NB4 (cell line): Measurements from ENCODE around the gene SV2B.
"Not testable (repeated sequence)": the region's sequence is repeated elsewhere in the genome, so short reads cannot be mapped to it uniquely, and the experiment has no call there.

Experiments
- DNase-seq: peaks from one replicate; pipeline ENCODE4 v3.0.0; 2010; ENCODE audit warnings: low read depth
- H3K4me3 ChIP-seq: one replicate; pipeline ENCODE4 v1.5.1; 2011; ENCODE audit warnings: mild to moderate bottlenecking, low read depth, low read length, moderate library complexity
- MYC ChIP-seq: IDR thresholded peaks from 2 replicates; pipeline ENCODE4 v1.6.1; 2011; ENCODE audit warnings: low read depth, low read length
- POLR2A ChIP-seq: IDR thresholded peaks from 2 replicates; pipeline ENCODE4 v1.6.1; 2011; ENCODE audit warnings: mild to moderate bottlenecking; ENCODE audit not compliant: insufficient read length; ENCODE audit errors: extremely low read depth
- TF ChIP-seq, protein P1 (sequence below): IDR thresholded peaks from one replicate; pipeline ENCODE4 v1.5.1; 2012; ENCODE audit warnings: low read depth, low read length
- TF ChIP-seq, protein P2 (sequence below): IDR thresholded peaks from 2 replicates; pipeline ENCODE4 v1.6.1; 2011; ENCODE audit warnings: low read depth, low read length

The SV2B gene

DNA sequence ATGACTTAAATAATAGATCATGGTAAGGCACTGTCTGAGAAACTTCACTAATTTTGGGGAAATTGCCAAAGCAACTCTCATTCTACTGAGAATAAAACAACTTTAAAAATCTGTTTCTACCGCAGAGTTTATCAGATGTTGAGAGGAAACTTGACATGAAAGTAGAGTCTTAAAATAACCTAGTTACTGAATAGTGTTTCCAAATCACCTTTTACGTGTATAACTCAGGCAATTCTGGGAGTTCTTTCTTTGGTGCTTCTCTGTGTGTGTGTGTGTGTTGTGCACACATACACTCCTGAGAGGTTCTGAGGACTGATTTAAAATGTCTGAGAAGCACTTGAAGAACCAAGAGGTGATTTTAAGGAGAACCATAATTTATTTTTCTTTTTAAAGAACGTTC, 236.6 kb downstream of the SV2B start:
- DNase-seq = no peak
- TF ChIP-seq MYC (no peak), POLR2A (no peak)
- TF ChIP-seq, protein P1, sequence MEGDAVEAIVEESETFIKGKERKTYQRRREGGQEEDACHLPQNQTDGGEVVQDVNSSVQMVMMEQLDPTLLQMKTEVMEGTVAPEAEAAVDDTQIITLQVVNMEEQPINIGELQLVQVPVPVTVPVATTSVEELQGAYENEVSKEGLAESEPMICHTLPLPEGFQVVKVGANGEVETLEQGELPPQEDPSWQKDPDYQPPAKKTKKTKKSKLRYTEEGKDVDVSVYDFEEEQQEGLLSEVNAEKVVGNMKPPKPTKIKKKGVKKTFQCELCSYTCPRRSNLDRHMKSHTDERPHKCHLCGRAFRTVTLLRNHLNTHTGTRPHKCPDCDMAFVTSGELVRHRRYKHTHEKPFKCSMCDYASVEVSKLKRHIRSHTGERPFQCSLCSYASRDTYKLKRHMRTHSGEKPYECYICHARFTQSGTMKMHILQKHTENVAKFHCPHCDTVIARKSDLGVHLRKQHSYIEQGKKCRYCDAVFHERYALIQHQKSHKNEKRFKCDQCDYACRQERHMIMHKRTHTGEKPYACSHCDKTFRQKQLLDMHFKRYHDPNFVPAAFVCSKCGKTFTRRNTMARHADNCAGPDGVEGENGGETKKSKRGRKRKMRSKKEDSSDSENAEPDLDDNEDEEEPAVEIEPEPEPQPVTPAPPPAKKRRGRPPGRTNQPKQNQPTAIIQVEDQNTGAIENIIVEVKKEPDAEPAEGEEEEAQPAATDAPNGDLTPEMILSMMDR = no peak
- TF ChIP-seq, protein P2, sequence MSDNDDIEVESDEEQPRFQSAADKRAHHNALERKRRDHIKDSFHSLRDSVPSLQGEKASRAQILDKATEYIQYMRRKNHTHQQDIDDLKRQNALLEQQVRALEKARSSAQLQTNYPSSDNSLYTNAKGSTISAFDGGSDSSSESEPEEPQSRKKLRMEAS = no peak
- no peak overlapping the region for H3K4me3 ChIP-seq

DNA sequence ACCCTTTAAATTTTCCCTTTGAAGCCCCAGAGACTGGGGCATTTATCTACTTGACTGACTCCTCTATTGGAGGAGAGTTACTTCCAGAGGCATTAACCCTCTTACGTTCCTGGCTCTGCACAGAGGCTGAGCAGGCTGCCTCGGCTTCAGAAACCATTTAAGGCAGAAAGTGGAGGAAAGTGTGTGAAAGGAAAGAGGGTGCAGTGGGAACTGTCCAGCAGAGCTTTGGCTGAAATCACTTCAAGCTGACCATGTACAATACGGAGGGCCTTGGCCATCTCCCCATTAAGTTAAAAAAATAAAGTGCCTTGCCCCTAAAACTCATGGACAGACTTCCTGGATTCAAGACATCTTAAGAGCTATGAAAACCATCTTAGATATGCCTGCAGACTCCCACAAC, 238.7 kb downstream of the SV2B start:
- no peak for TF ChIP-seq MYC
- TF ChIP-seq, protein P2 = peak; percentile 46; the same call in 1 of the 2 replicates
- no peak for TF ChIP-seq POLR2A
- no peak overlapping the region for H3K4me3 ChIP-seq
- peak; percentile 59 for DNase-seq

DNA sequence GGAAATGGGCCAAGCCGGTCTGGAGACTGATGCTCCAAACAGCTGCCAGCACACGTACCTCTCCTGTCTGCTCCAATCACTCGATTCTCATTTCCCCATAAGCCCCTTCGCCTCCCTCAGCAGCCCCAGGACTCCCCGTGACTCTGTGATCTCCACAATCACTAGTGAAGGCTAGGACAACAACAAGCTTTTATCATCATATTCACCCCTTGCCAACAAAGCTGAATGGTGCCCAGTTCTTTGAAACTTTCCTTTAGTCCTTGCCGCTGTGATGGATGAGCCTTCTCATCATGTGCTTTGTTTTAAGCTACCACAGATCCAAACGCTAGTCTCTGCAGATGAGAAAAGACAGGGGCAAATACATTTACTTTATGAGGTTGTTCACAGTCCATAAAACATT, 242.0 kb downstream of the SV2B start:
- no peak overlapping the region for H3K4me3 ChIP-seq
- no peak for DNase-seq
- TF ChIP-seq, protein P1 = no peak
- TF ChIP-seq, protein P2 = no peak
- TF ChIP-seq POLR2A (no peak), MYC (no peak)

DNA sequence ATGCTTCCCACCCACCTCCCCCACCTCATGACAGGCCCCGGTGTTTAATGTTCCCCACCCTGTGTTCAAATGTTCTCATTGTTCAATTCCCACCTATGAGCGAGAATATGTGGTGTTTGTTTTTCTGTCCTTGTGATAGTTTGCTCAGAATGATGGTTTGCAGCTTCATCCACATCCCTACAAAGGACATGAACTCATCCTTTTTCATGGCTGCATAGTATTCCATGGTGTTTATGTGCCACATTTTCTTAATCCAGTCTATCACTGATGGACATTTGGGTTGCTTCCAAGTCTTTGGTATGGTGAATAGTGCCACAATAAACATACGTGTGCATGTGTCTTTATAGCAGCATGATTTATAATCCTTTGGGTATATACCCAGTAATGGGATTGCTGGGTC, 244.9 kb downstream of the SV2B start:
- not testable (repeated sequence) for DNase-seq, H3K4me3 ChIP-seq

DNA sequence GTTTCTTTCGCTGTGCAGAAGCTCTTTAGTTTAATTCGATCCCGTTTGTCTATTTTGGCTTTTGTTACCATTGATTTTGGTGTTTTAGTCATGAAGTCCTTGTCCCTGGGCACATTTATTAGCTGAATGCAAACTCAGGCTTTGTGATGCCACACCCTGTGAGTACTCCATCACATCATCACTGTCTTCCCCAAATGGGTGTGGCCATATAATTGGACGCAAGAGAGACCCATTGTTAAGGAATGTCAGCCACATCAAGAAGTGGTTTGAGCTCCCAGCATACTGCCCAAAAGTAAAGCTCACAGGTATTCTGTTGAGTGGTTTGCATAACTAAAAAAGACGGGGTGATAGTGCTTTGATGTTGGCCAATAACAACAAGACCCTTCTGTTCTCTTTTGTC, 245.7 kb downstream of the SV2B start:
- H3K4me3 ChIP-seq = no peak overlapping the region
- DNase-seq = no peak
- TF ChIP-seq, protein P1 = no peak
- TF ChIP-seq MYC (no peak), POLR2A (no peak)
- TF ChIP-seq, protein P2 = no peak

DNA sequence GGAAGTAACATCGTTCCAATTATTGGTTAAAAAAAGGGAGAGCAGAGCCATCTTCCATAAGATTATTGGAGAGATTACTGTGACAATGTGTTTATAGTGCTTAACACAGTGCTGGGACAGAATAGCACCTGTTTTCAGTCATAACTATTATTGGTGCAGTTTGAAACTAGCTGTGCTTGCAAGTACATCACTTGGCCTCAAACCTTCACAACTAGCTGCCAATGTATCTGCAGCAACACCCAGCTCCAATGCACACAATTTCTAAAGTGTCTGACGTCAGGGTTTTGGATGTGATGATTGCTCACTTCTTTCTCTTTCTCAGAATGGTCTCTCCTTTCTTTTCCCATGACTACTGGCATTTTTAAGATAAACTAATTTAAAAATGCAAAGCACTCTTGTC, 246.2 kb downstream of the SV2B start:
- no peak for DNase-seq
- TF ChIP-seq, protein P1 = no peak
- no peak for TF ChIP-seq MYC
- TF ChIP-seq POLR2A = no peak
- TF ChIP-seq, protein P2 = no peak

DNA sequence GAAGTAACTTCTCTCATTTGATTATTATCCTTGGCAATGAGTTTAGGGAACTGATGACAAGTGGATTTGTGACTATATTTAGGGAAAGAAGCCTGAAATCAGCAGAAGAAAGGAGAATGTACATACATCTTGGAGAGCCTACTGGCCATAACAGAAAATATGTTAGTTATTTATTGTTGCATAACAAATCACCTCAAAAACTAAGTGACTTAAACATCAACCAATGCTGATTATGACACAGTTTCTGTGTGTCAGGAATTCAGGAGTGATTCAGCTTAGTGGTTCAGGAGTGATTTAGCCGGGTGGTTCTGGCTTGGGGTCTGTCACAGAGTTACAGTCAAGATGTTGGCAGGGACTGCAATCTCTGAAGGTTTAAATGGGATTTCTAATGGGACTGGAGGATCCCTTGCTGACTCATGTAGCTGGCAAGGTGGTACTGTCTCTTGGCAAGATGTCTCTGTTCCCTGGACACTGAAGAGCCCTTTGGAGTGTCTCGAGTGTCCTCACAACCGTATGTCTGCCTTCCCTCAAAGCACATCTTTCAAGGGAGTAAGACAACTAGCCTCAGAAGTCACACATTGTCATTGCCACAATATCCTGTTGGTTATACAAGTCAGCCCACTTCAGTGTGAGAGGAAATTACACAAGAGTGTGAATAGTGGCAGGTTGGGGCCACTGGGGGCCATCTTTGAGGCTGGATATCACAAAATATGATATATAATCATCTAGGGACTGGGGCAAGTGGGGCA, 248.9 kb downstream of the SV2B start:
- H3K4me3 ChIP-seq = peak overlapping the region; percentile 2
- DNase-seq = peak; percentile 90
- TF ChIP-seq POLR2A (no peak), MYC (no peak)
- TF ChIP-seq, protein P1 = no peak
- TF ChIP-seq, protein P2 = no peak

More for the DNA sequence above, 246.2 kb downstream of the SV2B start:
- no peak overlapping the region for H3K4me3 ChIP-seq
